HG03060 (cell line): ENCODE measurements around the gene KRTAP19-1.
"Not testable (repeated sequence)": the region's sequence is repeated elsewhere in the genome, so short reads cannot be mapped to it uniquely, and the experiment has no call there.

Experiments
- ATAC-seq: cut with Tn5 transposase; IDR thresholded peaks from one replicate; pipeline ENCODE4 v1.9.1; 2021; ENCODE audit warnings: low read depth, moderate number of reproducible peaks; ENCODE audit not compliant: unreplicated experiment

KRTAP19-1 gene

GRCh38 chr21:30480145-30480544, at the start of gene KRTAP19-1:
TSS of gene KRTAP19-1 (minus strand) at chr21:30480367. CDS start at chr21:30480317, 50 bp downstream.
- ATAC-seq, result no peak

- no peak for ATAC-seq
Observed at GRCh38 chr21:30518876-30519275, 38.7 kb upstream of the KRTAP19-1 start.

GRCh38 chr21:30515681-30516080, 35.5 kb upstream of the KRTAP19-1 start:
- no peak for ATAC-seq

GRCh38 chr21:30505621-30506205, 25.5 kb upstream of the KRTAP19-1 start:
- ATAC-seq, result not testable (repeated sequence)

GRCh38 chr21:30502041-30502440, 21.9 kb upstream of the KRTAP19-1 start, which contains the start of gene KRTAP19-5:
TSS of gene KRTAP19-5 (minus strand) at chr21:30502141. CDS start at chr21:30502090, 51 bp downstream.
- no peak for ATAC-seq

GRCh38 chr21:30497065-30497464, 16.9 kb upstream of the KRTAP19-1 start, which contains the start of gene KRTAP19-4:
TSS of gene KRTAP19-4 (minus strand) at chr21:30497165. CDS start at chr21:30497110, 55 bp downstream.
- ATAC-seq, result no peak

GRCh38 chr21:30491963-30492428, 11.8 kb upstream of the KRTAP19-1 start, which contains the start of gene KRTAP19-3:
TSS of gene KRTAP19-3 (minus strand) at chr21:30492013. CDS start at chr21:30491957, 56 bp downstream.
- no peak for ATAC-seq

GRCh38 chr21:30487336-30487735, 7.2 kb upstream of the KRTAP19-1 start, which contains the start of gene KRTAP19-2:
TSS of gene KRTAP19-2 (minus strand) at chr21:30487436. CDS start at chr21:30487348, 88 bp downstream.
- no peak for ATAC-seq

GRCh38 chr21:30486180-30486579, 6.0 kb upstream of the KRTAP19-1 start:
- no peak for ATAC-seq

- ATAC-seq, result no peak
Observed at GRCh38 chr21:30482130-30482529, 2.0 kb upstream of the KRTAP19-1 start.

GRCh38 chr21:30479259-30479658, 908 bp downstream of the KRTAP19-1 start:
- no peak for ATAC-seq

- ATAC-seq, result no peak
Observed at GRCh38 chr21:30478004-30478403, 2.2 kb downstream of the KRTAP19-1 start.

- no peak for ATAC-seq
Observed at GRCh38 chr21:30468900-30469714, 11.1 kb downstream of the KRTAP19-1 start.

GRCh38 chr21:30463713-30464112, 16.5 kb downstream of the KRTAP19-1 start:
- no peak for ATAC-seq

GRCh38 chr21:30448514-30448913, 31.7 kb downstream of the KRTAP19-1 start:
- no peak for ATAC-seq

GRCh38 chr21:30447056-30447455, 33.1 kb downstream of the KRTAP19-1 start:
- no peak for ATAC-seq

GRCh38 chr21:30444204-30444603, 36.0 kb downstream of the KRTAP19-1 start:
- no peak for ATAC-seq

- ATAC-seq, result no peak
Observed at GRCh38 chr21:30443226-30443625, 36.9 kb downstream of the KRTAP19-1 start.

- ATAC-seq, result no peak
Observed at GRCh38 chr21:30439975-30440374, 40.2 kb downstream of the KRTAP19-1 start, which contains the start of gene KRTAP15-1. TSS of gene KRTAP15-1 (plus strand) at chr21:30440275. CDS start at chr21:30440328, 53 bp downstream.

GRCh38 chr21:30437010-30437565, 43.1 kb downstream of the KRTAP19-1 start:
- no peak for ATAC-seq
